Activated T-helper 9 cell treated with anti-CD3 and anti-CD28 coated beads, Interleukin-2, amount 50 U/mL, for 16 hours (primary cell): ENCODE data around the gene STUB1.
"Not testable (repeated sequence)": the region's sequence is repeated elsewhere in the genome, so short reads cannot be mapped to it uniquely, and the experiment has no call there.

Experiments
- DNase-seq: peaks from one replicate; pipeline ENCODE4 v3.0.0-alpha.2; 2020; ENCODE audit warnings: low read depth

Gene STUB1

DNA sequence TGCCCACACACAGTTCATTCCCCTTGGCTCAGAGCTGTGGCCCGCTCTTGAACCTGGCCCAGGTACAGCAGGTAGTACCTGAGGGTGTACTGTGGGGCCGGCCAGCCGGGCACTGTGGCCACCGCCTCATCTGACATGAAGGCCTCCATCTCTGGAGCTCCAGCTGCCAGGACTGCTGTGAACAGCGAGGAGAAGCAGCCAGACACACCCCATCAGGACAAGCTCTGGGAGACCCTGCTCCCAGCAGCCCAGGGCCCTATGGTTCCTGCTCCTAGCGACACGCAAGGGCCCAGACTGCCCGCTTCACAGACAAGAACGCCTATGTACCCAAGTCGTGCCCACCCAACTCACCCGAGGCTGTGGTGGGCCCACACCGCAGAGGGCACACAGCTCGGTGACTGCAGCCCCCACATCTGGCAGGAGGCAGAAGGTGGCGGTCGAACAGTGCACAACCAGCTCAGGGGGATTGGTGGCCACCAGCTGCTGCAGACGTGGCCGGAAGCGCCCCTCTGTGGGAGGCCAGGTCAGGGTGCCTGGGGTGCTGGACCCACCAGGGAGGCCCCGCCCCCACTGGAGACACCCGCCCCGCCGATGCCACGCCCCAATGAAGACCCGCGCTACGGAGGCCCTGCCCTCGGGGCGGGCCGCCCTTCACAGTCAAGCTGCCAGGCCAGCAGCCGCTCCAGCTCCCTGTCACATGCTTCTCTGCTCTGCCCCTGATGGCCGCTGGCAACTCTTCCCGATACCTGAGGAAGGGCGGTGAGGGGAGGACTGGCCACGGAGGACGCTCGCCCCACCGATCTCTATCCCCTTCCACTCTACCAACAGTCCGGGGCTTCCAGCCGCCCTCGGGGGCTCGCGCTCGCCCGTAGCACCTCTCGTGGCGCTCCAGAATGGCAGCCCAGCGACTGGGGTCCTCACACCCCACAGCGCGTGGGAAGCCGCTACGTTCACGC, 1.1 kb upstream of the STUB1 start:
- peak; percentile 35 for DNase-seq

DNA sequence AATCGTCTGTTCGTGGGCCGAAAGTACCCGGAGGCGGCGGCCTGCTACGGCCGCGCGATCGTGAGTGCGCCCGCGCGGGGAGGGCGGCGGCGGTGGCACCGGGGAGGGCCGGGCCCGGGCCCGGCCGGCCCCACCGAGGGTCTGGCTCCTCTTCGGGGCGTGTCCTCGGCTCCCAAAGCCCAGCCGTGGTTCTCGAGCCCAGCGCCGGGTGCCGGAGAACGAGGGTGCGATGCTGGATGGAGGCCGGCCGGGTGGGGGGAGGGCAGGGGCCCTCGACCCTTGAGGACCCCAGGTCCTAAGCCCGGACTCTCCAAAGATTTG, 375 bp downstream of the STUB1 start:
- no peak for DNase-seq

DNA sequence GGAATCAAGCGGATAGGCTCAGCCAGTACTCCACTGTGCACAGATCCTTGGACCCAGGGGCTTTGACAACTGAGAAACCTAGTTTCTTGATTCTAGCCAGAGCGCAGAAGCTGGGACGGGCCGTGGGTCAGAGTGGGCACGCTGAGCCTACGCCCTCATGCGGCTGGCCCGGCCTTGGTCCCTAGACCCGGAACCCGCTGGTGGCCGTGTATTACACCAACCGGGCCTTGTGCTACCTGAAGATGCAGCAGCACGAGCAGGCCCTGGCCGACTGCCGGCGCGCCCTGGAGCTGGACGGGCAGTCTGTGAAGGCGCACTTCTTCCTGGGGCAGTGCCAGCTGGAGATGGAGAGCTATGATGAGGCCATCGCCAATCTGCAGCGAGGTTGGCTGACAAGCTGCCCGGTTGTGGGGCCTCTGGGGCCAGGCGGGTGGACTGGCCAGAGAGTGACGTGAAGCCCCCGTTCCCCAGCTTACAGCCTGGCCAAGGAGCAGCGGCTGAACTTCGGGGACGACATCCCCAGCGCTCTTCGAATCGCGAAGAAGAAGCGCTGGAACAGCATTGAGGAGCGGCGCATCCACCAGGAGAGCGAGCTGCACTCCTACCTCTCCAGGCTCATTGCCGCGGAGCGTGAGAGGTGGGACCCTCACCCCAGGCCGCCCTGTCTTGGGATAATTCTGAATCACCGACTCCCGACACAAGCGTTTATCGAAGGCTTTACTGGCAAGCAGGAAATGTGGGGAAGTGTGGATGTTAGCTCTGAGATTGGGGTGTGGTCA, 946 bp downstream of the STUB1 start:
- DNase-seq, result no peak

DNA sequence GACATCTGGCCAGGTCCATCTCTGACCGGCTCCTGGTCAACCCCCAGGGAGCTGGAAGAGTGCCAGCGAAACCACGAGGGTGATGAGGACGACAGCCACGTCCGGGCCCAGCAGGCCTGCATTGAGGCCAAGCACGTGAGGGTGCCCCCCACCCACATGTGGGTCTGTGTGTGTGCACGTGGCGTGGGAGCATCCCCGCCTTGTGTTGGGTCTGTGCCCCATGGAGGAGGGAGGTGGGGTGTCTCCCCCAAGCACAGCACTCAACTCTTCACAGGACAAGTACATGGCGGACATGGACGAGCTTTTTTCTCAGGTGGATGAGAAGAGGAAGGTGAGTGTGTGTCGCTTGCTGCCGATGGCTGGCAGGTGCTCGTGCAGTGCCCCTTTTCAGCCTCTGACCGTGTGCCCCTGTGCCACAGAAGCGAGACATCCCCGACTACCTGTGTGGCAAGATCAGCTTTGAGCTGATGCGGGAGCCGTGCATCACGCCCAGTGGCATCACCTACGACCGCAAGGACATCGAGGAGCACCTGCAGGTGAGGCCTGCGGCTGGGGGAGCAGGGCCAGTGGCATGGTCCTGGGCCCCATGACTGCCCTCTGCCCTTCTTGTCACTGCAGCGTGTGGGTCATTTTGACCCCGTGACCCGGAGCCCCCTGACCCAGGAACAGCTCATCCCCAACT, 1.7 kb downstream of the STUB1 start:
- DNase-seq, result no peak

DNA sequence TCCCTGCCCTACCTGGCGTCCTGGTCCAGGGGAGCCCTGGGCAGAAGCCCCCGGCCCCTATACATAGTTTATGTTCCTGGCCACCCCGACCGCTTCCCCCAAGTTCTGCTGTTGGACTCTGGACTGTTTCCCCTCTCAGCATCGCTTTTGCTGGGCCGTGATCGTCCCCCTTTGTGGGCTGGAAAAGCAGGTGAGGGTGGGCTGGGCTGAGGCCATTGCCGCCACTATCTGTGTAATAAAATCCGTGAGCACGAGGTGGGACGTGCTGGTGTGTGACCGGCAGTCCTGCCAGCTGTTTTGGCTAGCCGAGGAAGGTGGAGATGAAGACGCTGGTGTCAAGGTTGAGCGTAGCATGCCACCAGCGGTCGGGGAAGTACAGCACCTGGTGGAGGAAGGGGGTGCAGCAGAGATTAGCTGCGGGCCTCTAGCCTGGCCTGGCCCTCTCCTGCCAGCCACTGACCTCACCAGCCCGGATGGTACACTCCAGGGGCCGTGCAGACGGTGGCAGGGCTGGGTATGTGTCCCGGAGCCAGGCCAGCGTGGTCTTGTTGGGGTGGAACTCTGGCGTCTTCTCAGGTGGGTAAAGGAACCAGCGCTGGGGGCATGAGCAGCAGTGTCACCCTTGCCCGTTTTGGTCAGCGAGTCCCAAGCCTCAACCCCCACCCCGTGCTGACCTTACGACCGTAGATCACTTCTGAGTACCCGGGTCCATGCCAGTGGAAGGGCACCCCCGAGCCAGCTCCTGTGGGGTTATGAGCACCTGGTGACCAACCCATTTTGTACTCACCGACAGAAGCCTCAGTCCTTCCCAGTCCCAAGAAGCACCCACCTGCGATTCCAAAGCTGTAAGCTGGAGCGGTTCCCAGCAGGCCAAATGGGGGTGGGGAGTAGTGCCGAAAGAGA, 2.5 kb downstream of the STUB1 start:
- no peak for DNase-seq

DNA sequence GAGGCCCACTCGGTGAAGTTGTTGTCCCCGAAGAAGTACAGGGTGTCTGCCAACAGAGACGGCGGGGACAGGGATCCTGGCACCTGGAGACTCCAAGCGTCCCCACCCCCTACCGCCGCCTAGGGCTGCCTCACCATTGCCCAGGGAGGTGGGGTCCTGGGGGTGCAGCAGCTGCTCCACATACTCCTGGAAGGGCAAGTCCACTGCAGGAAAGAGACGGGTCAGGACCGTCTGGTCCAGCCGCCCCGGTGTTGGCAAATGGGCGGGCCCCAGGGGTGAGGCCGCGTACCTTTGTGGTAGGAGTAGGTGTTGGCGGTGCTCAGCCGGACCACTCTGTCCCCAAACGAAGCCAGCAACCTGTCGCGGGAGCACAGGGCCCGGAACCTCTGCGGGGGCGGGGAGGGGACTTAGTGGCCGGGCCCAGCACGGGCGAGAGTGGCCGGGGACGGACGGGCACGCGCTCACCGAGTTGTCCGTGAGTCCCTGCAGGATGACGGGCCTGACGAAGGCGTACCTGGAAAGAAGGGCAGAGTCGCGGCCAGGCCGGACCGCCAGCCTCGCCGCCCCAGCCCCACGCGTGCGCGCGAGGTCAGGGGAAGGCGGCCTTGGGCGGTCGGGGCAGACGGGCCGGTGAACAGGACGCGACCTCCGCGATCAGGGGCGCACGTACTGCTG, 3.3 kb downstream of the STUB1 start:
- no peak for DNase-seq

DNA sequence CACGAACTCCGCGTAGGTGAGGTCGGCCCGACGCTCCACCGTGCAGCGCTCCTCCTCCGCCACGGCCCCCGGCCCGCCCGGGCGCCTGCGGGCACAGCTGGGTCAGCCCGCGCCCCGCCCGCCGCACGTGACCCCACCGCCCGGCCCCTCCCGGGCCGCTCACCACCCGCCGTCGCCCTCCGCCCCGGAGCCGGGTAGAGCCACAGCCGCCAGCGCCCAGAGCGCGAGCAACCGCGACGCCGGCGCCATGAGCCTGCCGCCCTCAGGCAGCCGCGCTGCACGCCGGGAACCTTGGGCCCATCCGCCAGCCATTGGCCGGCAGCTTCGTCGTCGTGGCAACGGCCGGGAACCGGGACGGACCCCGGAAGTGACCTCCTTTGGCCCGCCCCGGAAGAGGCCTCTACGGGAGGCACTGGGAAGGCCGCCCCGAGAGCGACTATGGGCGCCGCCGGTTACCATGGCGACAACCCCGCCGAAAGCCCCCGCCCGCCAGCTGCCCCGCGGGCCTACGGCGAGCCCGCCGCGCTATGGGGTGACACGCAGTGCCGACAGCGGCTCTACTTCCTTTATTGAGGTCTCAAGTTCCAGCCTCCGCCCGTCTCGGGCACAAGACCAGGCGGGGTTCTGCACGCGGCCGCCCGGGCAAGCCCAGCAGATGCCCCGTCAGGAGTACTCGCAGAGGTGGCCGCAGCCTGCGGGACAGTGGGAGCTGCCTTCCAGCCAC, 4.0 kb downstream of the STUB1 start, which contains the start of gene JMJD8:
JMJD8 (minus strand) TSS at position 264 of the 724 bp plus-strand sequence; CDS start at position 249, 15 bp downstream.
- peak; percentile 95 for DNase-seq

DNA sequence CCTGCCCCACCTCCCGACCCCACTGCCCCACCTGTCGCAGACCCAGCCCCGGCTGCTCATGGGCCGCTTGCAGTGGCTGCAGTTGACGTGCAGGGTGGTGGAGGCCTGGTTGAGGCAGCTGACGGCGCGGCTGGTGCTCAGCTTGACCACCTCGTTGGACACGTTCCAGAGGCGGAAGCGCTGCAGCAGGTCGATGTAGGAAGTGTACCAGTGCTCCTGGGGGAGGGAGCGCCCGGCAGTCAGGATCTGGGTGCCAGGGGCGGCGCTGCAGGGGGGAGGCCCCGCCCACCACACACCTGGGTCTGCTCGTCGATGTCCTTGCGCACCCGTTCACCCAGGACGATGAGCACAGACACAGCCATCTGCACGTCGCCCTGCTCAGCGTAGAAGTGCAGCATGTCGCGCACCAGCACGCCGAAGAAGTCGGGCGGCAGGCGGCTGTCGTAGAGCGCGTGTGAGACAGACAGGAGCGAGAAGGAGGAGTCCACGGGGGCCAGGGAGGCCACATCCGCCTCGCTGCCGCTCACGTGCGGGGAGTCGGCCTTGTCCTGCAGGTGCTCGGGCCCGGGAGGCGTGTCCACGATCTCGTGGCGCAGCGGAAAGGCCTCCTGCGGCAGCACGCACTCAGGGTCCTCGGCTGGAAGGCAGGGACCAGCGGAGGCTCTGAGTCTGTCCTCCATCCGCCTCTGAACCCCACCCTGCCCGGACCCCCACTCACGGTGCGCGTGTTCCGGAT, 4.9 kb downstream of the STUB1 start:
- no peak for DNase-seq

DNA sequence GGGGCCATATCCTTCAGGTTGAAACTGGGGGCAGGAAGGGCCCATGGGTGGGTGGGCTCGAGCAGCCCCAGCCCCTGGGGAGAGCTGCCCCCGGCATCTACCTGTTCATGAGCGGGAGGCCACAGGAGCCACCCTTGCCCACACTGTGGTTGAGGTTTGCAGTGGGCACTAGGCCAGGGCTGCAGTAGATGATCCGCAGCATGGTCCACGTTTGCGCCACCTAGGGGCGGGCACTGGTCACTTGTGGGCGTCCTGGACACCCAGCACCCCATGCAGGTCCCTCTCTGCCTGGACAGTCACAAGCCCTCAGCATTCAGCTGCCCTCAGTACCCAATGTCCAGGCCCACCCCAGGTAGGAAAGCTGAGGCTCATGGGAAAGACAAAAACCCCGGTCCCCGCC, 5.8 kb downstream of the STUB1 start:
- DNase-seq, result no peak

DNA sequence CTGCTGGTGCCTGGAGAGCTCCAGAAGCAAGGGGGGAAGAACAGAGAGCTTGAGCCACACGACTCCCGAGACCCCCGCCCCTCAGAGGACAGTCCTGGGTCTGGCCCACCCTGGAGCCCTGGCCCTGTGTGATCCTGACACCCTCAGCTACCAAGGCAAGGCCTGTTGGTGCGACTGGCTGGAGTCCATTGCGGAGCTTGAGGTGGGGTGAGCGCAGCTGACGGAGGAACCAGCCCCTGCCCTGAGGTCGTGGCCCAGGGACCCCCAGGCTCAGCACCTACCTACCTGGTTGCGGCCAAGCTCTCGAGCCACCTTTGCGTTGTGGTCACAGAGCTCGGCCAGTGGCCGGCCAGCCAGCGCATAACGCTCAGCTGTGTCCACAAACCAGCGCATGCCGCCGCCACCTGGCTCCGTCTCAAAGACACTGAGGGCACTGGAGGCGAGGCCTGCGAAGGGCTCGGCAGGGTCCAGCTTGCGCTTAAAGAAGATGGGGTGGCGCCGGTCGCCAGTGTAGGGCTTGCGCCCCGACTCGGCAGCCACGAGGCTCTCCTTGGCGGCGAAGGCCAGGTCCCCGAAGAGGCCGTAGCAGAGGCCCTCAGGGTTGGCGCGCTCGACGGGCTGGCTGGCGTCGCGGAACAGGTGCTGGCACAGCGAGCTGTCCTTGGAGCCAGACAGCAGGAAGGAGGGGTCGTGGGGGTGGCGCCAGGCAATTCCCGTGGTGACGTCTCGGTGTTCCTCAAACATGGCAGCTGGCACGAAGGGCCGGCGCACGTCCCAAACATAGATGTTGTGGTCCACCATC, 6.5 kb downstream of the STUB1 start:
- DNase-seq, result no peak

DNA sequence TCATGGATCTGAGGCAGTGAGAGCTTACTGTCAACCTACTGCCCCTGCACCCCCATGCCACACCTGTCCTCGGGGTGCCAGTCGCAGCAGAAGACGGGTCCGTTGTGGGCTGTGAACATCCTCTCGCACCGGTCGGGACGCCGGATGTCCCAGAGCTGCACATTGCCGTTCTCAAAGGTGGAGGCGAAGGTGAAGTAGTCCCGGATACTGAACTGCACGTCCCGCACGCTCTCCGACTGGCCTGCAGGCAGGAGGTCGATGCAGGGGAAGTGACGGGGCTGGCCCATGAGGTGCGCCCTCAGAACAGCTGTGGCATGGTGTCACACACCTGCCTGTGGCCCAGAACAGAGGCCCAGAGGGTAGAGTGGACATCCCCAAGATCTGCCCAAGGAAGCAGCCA, 7.3 kb downstream of the STUB1 start:
- DNase-seq, result no peak

DNA sequence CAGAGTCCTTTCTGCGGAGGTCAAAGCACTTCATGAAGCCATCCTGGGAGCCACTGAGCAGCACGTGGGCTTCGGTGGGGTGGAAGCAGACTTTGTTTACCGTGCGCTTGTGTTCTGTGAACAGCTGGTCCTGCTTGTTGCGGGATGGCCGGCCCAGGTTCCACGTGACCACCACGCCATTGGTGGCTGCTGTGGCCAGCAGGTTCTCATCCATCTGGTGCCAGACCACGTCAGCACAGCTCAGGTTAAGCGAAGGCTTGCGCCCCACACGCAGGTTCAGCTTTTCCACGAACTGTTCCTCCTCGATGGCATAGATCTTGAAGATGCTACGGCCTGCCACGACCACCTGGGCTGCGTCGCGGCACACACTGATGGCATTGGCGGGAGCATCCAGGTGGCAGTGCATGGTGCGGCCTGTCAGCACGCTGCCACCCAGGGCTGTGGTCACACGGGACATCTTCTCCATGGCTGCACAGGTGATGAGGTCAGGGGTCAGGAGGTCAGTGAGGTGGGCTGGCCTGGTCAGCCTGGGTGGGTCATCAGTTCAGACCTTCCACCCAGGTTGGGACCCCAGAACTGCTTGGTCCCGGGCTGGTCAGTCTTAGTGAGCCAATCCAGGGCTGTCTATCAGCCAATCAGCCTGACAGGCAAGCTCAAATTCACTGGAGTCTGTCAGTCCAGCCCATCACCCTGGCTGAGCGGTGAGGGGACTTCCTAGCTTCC, 9.1 kb downstream of the STUB1 start:
- DNase-seq, result no peak

DNA sequence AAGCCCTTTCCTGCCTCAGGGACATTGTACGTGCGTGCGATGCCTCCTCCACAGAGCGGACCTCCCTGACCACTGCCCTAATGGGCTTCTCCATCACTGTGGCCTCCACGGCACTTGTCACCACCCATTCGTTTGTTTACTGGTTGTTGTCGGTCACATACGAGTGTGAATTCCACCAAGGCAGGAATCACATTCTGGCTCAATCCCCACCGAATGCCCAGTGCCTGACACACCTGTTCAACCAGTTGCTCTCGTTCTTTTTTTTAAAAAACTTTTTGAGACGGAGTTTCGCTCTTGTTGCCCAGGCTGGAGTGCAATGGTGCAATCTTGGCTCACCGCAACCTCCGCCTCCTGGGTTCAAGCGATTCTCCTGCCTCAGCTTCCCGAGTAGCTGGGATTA, 11.0 kb downstream of the STUB1 start:
- not testable (repeated sequence) for DNase-seq

DNA sequence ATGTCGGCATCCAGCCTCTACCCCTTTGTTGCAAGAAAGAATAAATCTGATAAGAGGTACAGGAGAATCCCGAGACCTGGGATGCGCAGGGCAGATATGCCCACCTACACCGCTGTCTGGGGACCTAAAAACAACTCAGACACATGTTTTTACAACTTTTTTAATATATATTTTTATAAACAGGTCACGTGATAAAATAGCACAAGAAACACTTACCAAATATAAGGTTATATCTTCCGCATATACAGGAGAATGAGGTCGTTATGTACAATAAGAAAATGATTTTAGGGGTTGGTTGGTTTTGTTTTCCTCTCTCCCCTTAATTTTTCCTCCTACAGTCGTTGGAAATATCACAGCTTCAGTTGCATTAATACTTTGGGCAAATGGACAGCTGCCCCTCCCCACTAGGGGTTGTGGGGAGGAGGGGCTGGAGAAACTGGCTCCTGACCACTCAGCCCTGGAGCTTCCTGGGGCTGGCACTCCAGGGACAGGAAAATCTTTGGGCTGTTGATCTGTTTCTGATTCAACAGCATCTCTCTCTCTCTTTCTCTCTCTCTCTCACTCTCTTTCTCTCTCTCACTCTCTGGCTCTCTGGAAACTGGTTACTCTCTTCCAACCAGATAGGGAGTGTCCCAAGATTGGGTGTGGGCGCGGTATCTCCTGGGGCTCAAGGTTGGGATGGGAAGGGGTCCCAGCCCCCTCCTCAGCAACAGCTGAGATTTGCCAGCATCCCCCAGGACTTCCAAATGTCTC, 12.3 kb downstream of the STUB1 start:
- no peak for DNase-seq

DNA sequence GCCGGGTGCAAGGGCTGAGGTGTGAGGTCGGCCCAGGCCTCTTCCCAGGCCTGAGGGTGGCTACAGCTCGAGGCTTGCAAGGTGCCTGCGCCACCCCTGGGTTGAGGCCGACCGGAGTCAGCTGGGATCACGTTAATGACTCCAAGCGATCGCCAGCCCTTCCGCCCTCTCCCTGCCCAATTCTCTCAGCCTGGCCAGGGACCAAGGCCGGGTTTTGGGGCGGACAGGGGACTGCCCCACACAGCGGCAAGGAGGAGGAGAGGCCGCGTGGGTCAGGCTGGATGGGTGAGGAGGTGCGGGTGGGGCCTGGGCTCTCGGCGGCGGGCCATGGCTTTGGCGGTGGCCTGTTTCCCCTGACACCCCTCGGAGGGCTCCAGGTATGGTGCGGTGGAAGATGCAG, 13.2 kb downstream of the STUB1 start:
- DNase-seq, result no peak

DNA sequence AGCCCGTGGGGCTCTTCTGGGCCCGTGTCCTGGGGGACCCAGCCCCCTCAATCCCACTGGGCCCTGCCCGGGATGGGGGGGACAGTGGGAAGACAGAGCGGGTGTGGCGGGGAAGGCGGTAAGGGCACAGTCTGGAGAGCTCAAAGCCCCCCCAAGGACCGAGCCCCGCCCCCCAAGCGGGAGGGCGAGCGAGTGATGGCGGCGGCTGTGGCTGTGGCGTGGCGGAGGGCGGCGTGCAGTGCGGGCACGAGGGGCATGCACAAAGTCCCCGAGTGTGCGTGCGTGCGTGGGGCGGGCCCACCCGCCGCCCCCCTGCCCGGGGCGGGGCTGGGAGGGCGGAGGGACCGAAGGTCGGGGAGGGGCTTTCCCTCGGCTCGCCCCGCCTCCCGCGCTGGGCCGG, 13.6 kb downstream of the STUB1 start:
- no peak for DNase-seq

DNA sequence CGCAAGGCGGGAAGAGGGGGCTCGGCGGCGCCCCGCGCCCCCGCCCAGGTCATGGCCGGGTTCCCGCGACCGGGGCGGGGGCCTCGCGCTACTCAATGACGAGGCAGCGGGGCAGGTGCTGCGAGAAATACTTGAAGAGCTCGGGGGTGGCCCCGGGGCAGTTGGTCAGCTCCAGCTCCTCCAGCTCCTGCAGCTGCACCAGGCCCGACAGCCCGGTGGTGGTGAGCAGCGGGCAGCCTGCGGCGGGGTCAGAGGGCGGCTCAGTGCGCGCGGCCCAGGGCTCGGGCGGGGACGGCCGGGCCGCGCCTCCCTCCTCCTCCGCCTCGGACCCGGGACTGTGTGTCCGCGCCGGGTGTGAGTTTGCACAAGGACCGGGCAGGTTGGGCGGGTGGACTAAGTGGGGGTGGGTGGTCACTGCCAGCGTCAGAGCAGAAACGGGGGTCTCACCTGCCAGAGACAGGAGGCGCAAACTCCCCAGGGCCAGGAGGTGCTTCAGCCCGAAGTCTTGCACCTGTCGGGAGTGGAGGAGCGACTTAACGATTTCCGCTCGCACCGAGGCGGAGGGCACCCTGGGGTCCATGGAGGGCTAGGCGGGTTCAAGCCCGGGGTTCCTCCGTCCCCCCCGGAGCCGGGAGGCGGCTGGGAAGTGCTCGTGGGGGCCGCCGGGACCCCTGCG, 14.1 kb downstream of the STUB1 start:
- no peak for DNase-seq
